ENCODE measurements around the gene SMARCA4.
"Not testable (repeated sequence)": the region's sequence is repeated elsewhere in the genome, so short reads cannot be mapped to it uniquely, and the experiment has no call there.

SMARCA4 gene

DNA sequence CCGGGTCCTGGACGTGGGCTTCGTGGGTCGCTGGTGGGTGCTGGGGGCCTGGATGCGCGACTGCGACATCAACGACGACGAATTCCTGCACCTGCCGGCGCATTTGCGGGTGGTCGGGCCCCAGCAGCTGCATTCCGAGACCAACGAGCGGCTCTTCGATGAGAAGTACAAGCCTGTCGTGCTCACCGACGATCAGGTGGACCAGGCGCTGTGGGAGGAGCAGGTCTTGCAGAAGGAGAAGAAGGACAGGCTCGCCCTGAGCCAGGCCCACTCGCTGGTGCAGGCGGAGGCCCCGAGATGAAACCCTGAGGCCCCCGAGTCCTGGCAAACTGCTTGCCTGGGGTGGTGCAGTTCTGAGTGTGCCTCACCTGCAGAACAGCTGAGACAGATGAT is 31.4 kb upstream of the SMARCA4 start:
- no peak for DNase-seq

- no peak for DNase-seq
These were observed 25.3 kb upstream of the SMARCA4 start for GRCh38 chr19:10935371-10936059.

GRCh38 chr19:10936661-10937084 is 24.2 kb upstream of the SMARCA4 start:
- DNase-seq = peak; percentile 76

DNA sequence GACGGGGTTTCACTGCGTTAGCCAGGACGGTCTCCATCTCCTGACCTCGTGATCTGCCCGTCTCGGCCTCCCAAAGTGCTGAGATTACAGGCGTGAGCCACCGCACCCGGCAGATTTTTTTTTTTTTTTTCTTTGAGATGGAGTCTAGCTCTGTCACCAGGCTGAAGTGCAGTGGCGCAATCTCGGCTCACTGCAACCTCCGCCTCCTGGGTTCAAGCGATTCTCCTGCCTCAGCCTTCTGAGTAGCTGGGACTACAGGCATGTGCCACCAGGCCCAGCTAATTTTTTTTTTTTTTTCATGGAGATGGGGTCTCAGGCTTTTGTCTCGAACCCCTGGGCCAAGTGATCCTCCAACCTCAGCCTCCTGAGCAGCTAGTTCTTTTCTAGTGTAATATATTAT is 19.2 kb upstream of the SMARCA4 start:
- DNase-seq = not testable (repeated sequence)

GRCh38 chr19:10943412-10943811 is 17.4 kb upstream of the SMARCA4 start:
- not testable (repeated sequence) for DNase-seq

DNA sequence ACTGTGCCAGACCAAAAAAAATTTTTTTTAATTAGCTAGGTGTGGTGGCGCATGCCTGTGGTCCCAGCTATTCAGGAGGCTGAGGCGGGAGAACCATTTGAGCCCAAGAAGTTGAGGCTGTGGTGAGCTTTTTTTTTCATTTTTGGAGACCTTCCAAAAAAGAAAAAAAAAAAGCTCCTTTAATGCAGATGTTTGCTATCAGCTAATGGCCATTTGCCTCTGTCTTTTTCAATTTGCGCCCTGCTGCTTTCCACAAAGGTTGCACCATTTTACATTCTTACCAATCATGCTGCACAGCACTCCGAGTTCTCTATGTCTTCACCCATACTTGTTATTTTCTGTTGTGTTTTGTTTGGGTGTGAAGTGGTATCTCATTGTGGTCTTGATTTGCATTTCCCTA is 15.6 kb upstream of the SMARCA4 start:
- DNase-seq = no peak

DNA sequence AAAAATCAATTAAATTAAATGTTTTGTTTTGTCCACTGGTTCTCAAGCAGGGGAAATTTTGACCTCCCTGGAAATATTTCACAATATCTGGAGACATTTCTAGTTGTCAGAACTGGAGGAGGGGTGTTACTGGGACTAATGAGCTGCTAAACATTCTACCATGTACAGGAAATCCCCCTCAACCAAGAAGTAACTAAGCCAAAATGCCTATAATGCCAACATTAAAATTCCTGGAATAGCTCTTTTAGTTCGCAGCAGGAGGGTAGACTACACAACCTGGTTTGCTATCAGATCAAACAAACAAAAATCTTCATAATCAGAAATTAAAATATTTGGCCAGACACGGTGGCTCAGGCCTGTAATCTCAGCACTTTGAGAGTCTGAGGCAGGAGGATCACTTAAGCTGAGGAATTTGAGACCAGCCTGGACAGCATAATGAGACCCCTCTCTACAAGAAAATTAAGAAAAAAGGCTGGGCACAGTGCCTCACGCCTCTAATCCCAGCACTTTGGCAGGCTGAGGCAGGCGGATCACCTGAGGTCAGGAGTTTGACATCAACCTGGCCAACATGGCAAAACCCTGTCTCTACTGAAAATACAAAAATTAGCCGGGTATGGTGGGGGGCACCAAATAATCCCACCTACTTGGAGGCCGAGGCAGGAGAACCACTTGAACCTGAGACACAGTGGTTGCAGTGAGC is 13.7 kb upstream of the SMARCA4 start:
- peak; percentile 53 for DNase-seq

GRCh38 chr19:10952809-10953208 is 8.0 kb upstream of the SMARCA4 start:
- no peak for DNase-seq

DNA sequence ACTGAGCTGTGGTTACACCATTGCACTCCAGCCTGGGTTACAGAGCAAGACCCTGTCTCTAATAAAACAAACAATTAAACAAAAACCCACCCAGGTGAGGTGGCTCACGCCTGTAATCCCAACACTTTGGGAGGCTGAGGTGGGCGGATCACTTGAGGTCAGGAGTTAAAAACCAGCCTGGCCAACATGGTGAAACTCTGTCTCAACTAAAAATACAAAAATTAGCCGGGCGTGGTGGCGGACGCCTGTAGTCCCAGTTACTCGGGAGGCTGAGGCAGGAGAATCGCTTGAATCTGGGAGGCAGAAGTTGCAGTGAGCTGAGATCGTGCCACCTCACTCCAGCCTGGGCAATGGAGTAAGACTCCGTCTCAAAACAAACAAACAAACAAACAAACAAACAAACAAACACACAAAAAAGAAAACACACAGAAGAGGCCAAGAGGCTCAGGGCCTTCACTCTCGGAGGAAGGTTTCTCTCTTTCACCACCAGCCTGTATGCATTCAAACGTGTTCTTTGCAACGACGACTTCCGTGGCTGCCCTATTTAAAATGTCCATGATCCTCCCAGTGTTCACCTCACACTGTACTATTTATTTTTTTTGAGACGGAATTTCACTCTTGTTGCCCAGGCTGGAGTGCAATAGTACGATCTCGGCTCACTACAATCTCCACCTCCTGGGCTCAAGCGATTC is 1.4 kb upstream of the SMARCA4 start:
- not testable (repeated sequence) for DNase-seq

DNA sequence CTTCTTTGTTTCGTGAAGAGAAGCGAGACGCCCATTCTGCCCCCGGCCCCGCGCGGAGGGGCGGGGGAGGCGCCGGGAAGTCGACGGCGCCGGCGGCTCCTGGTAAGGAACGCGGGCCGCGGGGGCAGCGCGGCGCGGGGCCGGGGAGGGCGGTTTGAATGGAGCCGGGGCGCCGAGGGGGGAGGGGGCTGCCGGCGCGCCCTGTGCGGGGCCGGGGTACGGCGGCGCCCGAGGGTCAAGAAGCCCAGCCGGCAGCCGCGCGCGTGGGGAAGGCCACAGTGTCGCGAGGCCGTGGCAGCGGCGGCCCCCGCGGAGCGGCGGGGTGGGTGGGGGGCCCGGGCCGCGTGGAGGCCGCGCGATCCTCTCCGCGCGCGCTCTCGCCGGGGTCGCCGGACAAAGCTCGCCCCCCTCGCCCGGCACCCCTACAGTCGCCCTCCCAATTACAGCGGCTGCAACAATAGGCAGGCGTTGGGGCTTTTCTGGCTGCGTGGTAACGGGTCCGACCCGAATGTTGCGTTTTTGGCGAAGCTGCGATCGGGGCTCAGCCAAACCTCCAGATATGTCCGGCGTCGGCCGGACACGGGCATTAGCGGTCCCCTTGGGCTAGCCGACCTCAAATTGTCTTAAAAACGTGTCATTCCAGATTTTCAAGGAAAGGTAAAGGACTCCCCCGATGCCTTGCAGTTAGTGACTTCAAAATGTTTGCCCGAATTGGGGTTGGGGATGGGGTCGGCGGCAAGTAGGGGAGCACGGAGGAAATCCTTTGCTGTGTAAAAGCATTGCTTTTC is 437 bp downstream of the SMARCA4 start:
- DNase-seq = peak; percentile 30

- DNase-seq = no peak
These were observed 2.0 kb downstream of the SMARCA4 start for GRCh38 chr19:10962863-10963262.

DNA sequence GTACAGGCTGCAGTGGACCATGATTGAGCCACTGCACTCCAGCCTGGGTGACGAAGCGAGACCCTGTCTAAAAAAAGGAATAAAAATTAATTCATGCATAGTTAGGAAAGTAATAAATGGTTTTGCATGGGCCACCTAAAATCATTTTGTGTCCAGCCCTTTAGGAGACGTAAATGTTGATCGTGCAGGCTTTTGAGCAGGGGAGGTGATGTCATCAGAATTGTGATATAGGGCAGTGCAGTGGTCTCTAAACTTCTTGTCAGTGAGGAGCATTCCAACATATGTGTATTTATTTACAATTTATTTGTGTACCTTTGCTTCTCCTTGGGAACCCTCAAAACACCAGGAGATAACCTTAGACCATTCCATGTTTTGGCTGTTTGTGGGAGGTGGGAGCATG is 3.0 kb downstream of the SMARCA4 start:
- DNase-seq = no peak

- no peak for DNase-seq
These were observed 4.1 kb downstream of the SMARCA4 start for GRCh38 chr19:10964903-10965302.

- no peak for DNase-seq
These were observed 4.6 kb downstream of the SMARCA4 start for GRCh38 chr19:10965398-10965797.

DNA sequence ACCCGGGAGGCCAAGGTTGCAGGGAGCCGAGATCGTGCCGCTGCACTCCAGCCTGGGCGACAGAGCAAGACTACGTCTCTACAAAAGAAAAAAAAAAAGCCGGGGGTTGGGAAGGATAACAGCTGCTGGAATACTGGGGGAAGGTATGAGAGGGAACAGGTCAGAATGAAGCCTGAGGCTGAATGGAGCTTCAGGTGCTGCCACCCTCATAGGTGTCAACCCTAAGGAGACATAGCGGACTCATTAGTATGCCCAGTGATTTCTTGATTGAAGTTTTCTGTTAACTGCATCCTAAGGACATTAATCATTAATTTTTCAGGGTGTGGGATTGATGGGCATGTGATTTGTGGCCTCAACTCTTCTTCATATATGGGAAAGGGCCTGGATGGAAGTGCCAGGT is 6.0 kb downstream of the SMARCA4 start:
- DNase-seq = no peak

DNA sequence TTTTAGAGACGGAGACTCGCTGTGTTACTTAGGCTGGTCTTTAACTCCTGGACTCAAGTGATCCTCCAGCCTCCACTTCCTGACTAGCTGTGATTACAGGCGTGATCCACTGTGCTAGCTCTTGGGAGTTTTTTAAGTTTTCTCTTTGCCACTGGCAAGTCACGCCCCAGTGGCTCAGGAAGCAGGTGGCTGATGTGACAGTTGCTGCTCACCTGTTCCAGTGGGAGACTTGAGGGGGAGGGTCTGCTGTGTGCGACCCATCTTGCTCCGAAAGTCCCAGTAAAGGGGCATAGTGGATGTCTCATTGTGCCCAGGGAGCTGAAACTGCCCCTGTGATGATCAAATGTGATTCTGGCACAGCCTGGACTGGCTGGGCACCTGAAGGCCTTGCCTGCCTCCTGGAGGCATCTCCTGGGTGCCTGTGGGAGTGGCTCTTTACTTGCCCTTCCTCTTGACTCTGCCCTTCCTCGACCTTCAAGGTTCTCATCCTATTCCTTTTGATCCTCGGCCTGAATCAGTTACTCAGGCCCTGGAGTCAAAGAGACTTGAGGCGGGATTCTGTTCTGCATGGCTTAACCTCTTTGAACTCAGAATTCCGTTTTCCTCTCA is 7.8 kb downstream of the SMARCA4 start:
- DNase-seq = no peak

DNA sequence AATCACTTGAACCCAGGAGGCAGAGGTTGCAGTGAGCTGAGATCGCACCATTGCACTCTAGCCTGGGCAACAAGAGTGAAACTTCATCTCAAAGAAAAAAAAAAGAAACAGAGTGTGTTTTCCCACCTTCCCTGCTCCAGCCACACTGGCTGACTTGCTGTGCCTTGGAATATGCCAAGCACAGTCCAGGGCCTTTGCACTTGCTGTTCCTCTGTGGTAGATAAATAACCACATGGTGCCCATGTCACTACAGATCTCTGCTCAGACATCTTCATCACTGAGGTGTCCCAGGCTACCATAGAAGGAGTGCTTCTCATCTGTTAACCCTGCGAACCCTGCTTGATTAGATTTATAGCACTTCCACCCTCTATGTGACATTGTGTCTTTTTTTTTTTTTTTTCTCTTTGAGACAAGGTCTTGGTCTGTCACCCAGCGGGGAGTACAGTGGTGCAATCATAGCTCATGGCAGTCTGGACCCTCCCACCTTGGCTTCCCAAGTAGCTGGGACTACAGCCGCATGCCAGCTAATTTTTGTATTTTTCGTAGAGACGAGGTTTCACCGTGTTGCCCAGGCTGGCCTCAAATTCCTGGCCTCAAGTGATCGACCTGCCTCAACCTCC is 10.4 kb downstream of the SMARCA4 start:
- no peak for DNase-seq

DNA sequence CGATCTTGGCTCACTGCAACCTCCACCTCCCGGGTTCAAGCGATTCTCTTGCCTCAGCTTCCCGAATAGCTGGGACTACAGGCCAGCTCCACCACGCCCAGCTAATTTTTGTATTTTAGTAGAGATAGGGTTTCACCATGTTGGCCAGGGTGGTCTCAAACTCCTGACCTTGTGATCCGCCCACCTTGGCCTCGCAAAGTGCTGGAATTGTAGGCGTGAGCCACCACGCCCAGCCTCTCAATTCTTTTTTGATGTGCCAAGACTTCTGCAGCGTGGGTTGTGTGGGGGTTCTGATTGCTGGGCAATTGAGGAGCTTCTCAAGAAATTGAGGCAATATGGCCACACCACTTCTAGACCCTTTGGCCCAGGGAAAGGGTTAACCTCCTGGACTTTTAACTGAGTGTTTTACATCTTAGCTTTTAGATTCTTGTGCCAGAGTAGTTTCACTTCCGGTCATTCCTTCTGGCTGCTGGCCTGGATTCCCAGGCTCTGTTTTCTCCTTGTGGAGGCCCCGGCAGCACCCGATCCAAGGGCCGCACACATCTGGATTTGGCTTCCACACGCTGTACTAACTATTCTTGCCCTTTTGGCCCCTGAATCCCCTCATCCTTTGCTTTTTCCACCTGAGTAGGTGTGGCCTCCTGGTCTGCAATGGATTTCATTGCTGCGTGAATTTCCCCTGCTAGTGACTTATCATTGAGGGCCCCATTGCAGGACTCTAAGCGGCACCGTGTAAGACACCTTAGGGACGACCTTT is 14.7 kb downstream of the SMARCA4 start:
- no peak for DNase-seq

GRCh38 chr19:10976131-10976892 is 15.5 kb downstream of the SMARCA4 start:
- DNase-seq = no peak

- no peak for DNase-seq
These were observed 16.9 kb downstream of the SMARCA4 start for GRCh38 chr19:10977742-10978092.

All from fibroblast of skin of back (primary cell).